ENCODE data around the gene GPR62. TPM values are rescaled to one million over a fixed set of nuclear protein-coding genes. Genes with fewer than 3 reads are reported as not detected.

Gene GPR62
- total RNA-seq, 1 experiment from 2014 or later, result not detected

- POLR2A ChIA-PET, result interaction anchor here (0.6 kb wide), 2 partner anchors 23 to 48 kb away, joined by 3 to 6 read pairs; no protein-coding TSS in a partner anchor
- Mint-ChIP-seq H3K4me1 (ENCODE audit: insufficient read depth, unreplicated experiment) (no peaks in the 10 kb centered on the region), H3K27me3 (ENCODE audit: insufficient read depth, unreplicated experiment) (no peaks in the 10 kb centered on the region), H3K4me3 (ENCODE audit: unreplicated experiment) (no peak overlapping the region), H3K27ac (ENCODE audit: low read depth, unreplicated experiment) (no peak overlapping the region), H3K9me3 (ENCODE audit: unreplicated experiment) (no peaks in the 10 kb centered on the region), H3K36me3 (ENCODE audit: insufficient read depth, unreplicated experiment) (peaks cover 75% of the 10 kb centered on the region)
- CTCF ChIA-PET, result interaction anchor here (0.7 kb wide), 2 partner anchors 12 to 544 kb away, joined by 3 read pairs; no protein-coding TSS in a partner anchor
- intact Hi-C loops (cut with micrococcal nuclease), result no loop called here
- no TSS peak for BruUV-seq (replicated peaks)
- no peak for TF ChIP-seq CTCF (IDR thresholded peaks at IDR 0.05; ENCODE audit: unreplicated experiment)
- DNase-seq (ENCODE audit: unreplicated experiment), result no peak
Measured at GRCh38 chr3:51934139-51934850, 20.9 kb upstream of the GPR62 start.

DNA sequence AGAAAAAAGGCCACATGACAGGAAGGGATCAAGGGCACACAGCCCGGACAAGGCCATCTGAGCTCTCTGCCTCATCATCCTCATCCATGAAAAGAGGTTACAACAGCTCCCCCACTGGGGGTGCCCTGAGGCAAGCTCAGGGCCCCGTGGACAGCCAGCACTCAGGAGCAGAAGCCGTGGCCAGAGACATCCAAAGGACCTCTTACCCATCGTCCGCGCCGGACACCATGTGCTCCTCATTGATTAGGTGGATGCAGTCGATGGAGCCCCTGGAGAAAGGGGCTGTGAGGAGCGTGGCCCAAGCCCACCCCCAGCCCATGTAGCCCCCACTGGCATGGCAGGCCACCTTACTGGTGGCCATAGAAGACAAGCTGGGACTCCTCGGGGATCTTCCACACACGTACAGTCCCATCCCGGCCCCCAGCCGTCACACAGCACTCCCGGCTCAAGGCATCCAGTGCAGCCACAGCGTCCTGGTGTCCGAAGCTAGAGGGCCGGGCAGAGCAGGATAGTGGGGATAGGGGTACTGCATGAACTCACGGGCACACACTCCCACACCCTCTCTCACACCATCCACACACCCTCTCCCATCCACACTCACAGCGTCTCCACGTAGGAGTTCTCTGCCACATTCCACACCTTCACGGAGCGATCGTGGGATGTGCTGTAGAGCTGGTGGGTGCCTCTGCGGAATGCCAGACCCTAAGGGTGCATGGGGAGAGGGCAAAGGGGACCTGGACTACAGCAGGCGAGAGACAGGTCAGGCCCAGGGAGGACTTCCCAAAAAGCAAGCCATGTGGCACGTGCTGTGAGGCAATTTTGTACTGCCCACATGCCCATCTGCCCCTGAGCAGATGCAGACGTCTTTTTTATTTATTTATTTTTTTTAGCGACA, 19.9 kb upstream of the GPR62 start:
- intact Hi-C loops (cut with micrococcal nuclease), result no loop called here
- DNase-seq (ENCODE audit: unreplicated experiment), result no peak
- no TSS peak for BruUV-seq (replicated peaks)
- TF ChIP-seq CTCF (IDR thresholded peaks at IDR 0.05; ENCODE audit: unreplicated experiment), result no peak
- Mint-ChIP-seq H3K36me3 (ENCODE audit: insufficient read depth, unreplicated experiment) (peaks cover 84% of the 10 kb centered on the region), H3K9me3 (ENCODE audit: unreplicated experiment) (no peaks in the 10 kb centered on the region), H3K27ac (ENCODE audit: low read depth, unreplicated experiment) (no peak overlapping the region), H3K27me3 (ENCODE audit: insufficient read depth, unreplicated experiment) (no peaks in the 10 kb centered on the region), H3K4me1 (ENCODE audit: insufficient read depth, unreplicated experiment) (peaks cover under 1% of the 10 kb centered on the region), H3K4me3 (ENCODE audit: unreplicated experiment) (no peak overlapping the region)
- CTCF ChIA-PET, result interaction anchor here (0.6 to 1.5 kb wide), 4 partner anchors 10 to 545 kb away, joined by 3 to 4 read pairs (median 3); no protein-coding TSS in a partner anchor
- POLR2A ChIA-PET, result no interaction called here

GRCh38 chr3:51935886-51936755, 19.1 kb upstream of the GPR62 start:
- CTCF ChIA-PET, result interaction anchor here (0.6 to 1.5 kb wide), 2 partner anchors 11 to 268 kb away, joined by 3 to 4 read pairs; no protein-coding TSS in a partner anchor
- Mint-ChIP-seq H3K27me3 (ENCODE audit: insufficient read depth, unreplicated experiment) (no peaks in the 10 kb centered on the region), H3K4me1 (ENCODE audit: insufficient read depth, unreplicated experiment) (peaks cover 10% of the 10 kb centered on the region), H3K4me3 (ENCODE audit: unreplicated experiment) (no peak overlapping the region), H3K27ac (ENCODE audit: low read depth, unreplicated experiment) (no peak overlapping the region), H3K36me3 (ENCODE audit: insufficient read depth, unreplicated experiment) (peaks cover 83% of the 10 kb centered on the region), H3K9me3 (ENCODE audit: unreplicated experiment) (no peaks in the 10 kb centered on the region)
- no peak for TF ChIP-seq CTCF (IDR thresholded peaks at IDR 0.05; ENCODE audit: unreplicated experiment)
- intact Hi-C loops (cut with micrococcal nuclease), result no loop called here
- no TSS peak for BruUV-seq (replicated peaks)
- no peak for DNase-seq (ENCODE audit: unreplicated experiment)
- POLR2A ChIA-PET, result no interaction called here

Measured in MCF 10A (cell line).